Measurements from ENCODE around the gene CARMIL1.

- no peak for TF ChIP-seq CTCF (IDR thresholded peaks at IDR 0.05)
- TF ChIP-seq POLR2AphosphoS5 (IDR thresholded peaks at IDR 0.05) = no peak
- TF ChIP-seq POLR2A (IDR thresholded peaks at IDR 0.05) = no peak
Observed at GRCh38 chr6:25560865-25561264, 281.7 kb downstream of the CARMIL1 start.

All from breast epithelium (tissue), 3 donors.